Glutamatergic neuron (in vitro differentiated cells): ENCODE measurements around the gene ATP8A2. TPM values are rescaled to one million over a fixed set of nuclear protein-coding genes. Genes with fewer than 3 reads are reported as not detected.

Source experiments
- DNase-seq: peaks from one replicate; pipeline ENCODE4 v3.0.0; 2022
- H3K27ac Mint-ChIP-seq: one replicate; pipeline ENCODE4 v1.8.0; 2020; ENCODE audit warnings: mild to moderate bottlenecking, mixed read lengths, inconsistent platforms; ENCODE audit not compliant: unreplicated experiment
- H3K27me3 Mint-ChIP-seq: one replicate; pipeline ENCODE4 v1.8.0; 2020; ENCODE audit warnings: mild to moderate bottlenecking, moderate library complexity, mixed read lengths, inconsistent platforms; ENCODE audit not compliant: unreplicated experiment
- H3K36me3 Mint-ChIP-seq: one replicate; pipeline ENCODE4 v1.8.0; 2020; ENCODE audit warnings: mild to moderate bottlenecking, mixed read lengths, inconsistent platforms; ENCODE audit not compliant: unreplicated experiment
- H3K4me1 Mint-ChIP-seq: one replicate; pipeline ENCODE4 v1.8.0; 2020; ENCODE audit warnings: mild to moderate bottlenecking, low read depth, mixed read lengths, inconsistent platforms; ENCODE audit not compliant: unreplicated experiment
- H3K4me3 Mint-ChIP-seq: one replicate; pipeline ENCODE4 v1.8.0; 2020; ENCODE audit warnings: mild to moderate bottlenecking, mixed read lengths, inconsistent platforms; ENCODE audit not compliant: unreplicated experiment
- H3K9me3 Mint-ChIP-seq: one replicate; pipeline ENCODE4 v1.8.0; 2020; ENCODE audit warnings: mild to moderate bottlenecking, moderate library complexity, mixed read lengths, inconsistent platforms; ENCODE audit not compliant: unreplicated experiment
- total RNA-seq: library from RNA; stranded (reverse); fragmentation: NEBNext Ultra II Directional; extraction: Animal tissue kit (Norgen Biotek cat#: 25700); gene quantifications from one replicate; pipeline ENCODE4 v1.2.1, GENCODE V29; 2021; ENCODE audit not compliant: unreplicated experiment
- TF ChIP-seq, protein P1 (sequence below): fragments of 200-600 bp; sonication (generic); IDR thresholded peaks from one replicate; pipeline ENCODE4 v1.5.0; 2021; ENCODE audit not compliant: partially characterized antibody, unreplicated experiment

Gene ATP8A2
- total RNA-seq, 1 donor from 2014 or later: 70.1 TPM

DNA sequence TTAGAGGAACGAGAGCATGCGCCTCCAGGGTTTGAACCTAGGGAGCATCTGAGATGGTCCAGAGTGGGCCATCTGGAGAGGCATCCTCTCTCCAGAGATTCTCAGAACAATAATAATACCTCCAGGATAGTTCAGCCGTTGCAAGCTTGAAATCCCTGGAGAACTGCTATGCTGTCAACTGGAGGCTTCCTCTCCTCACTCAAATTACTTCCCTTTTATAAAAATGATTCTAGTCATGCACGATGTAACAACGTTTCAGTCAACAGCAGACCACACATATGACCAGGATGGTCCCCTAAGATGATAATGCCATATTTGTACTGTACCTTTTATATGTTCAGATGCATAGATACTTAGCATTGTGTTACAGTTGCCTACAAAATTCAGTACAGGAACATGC, 571.3 kb downstream of the ATP8A2 start:
- peak; percentile 38 for DNase-seq
- H3K27me3 Mint-ChIP-seq: peaks cover 15% of the 10 kb centered on the region

DNA sequence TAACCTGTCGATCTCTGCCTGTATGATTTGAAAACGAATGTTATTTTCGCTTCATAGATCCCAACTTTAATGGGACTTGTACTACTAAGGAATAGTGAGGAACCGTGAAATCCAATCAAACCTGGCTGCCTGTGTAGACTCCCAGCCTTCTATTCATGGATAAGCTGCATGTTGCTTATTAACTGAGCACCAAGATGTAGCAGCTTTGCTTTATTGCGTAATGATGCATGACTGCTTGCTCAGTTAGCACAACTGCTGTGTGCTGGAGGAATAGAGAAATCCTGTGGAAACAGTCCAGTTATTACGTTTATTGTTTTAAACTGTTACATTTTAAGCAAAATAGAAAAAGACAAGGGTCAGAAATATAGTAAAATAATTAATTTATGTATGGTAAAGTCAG, 571.9 kb downstream of the ATP8A2 start:
- Mint-ChIP-seq H3K4me1 (peaks cover 35% of the 10 kb centered on the region), H3K27ac (peak overlapping the region; percentile 34), H3K4me3 (no peak overlapping the region), H3K36me3 (peaks cover 31% of the 10 kb centered on the region), H3K9me3 (peaks cover 9% of the 10 kb centered on the region), H3K27me3 (peaks cover 15% of the 10 kb centered on the region)
- DNase-seq: no peak
- TF ChIP-seq, protein P1, sequence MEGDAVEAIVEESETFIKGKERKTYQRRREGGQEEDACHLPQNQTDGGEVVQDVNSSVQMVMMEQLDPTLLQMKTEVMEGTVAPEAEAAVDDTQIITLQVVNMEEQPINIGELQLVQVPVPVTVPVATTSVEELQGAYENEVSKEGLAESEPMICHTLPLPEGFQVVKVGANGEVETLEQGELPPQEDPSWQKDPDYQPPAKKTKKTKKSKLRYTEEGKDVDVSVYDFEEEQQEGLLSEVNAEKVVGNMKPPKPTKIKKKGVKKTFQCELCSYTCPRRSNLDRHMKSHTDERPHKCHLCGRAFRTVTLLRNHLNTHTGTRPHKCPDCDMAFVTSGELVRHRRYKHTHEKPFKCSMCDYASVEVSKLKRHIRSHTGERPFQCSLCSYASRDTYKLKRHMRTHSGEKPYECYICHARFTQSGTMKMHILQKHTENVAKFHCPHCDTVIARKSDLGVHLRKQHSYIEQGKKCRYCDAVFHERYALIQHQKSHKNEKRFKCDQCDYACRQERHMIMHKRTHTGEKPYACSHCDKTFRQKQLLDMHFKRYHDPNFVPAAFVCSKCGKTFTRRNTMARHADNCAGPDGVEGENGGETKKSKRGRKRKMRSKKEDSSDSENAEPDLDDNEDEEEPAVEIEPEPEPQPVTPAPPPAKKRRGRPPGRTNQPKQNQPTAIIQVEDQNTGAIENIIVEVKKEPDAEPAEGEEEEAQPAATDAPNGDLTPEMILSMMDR: no peak

More for the DNA sequence above, 571.3 kb downstream of the ATP8A2 start:
- peak overlapping the region; percentile 78 for H3K27ac Mint-ChIP-seq
- H3K4me3 Mint-ChIP-seq: no peak overlapping the region
- peaks cover 9% of the 10 kb centered on the region for H3K9me3 Mint-ChIP-seq
- peaks cover 31% of the 10 kb centered on the region for H3K36me3 Mint-ChIP-seq
- peaks cover 38% of the 10 kb centered on the region for H3K4me1 Mint-ChIP-seq
- TF ChIP-seq, protein P1: no peak

DNA sequence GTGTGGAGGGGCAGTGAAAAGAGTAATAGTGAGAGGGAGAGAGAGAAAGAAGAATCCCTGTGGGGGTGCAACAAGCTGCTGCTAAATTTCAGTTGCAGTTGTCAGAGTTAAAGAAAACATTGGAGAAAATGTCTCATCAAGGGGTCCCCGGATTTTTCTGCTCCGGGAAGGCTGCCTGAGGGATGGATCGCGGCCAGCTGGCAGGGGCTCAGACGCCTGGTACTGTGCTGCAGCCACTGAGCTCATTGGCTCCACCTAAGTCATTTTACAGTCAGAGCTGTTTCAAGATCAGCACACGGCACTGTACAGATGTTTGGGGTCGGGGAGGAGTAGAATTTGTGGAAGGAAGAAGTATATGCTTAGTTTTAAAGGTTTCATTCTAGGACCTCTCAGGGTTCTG, 573.8 kb downstream of the ATP8A2 start:
- Mint-ChIP-seq H3K27ac (no peak overlapping the region), H3K27me3 (peaks cover 9% of the 10 kb centered on the region), H3K4me3 (no peak overlapping the region), H3K4me1 (peaks cover 35% of the 10 kb centered on the region), H3K36me3 (peaks cover 21% of the 10 kb centered on the region), H3K9me3 (peaks cover 2% of the 10 kb centered on the region)
- TF ChIP-seq, protein P1: no peak
- DNase-seq: no peak

DNA sequence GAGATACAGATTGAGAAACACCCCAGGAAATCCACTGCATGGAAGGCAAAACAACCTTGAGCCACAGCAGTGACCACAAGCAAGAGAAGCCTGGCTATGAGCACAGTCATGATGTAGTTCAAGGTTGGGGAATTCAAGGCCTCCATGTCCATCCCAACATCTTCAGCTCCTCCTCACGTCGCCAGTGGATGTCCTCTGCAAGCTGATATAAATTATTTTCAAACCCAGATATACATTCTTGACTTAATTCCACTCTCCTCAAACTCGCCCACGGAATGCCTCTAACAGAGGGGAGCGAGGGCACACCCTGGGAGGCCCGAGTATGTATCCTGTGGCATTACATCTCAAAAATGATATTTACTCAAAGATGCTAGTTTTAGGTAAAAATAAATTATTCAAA, 574.5 kb downstream of the ATP8A2 start:
- DNase-seq: no peak
- Mint-ChIP-seq H3K27me3 (peaks cover 7% of the 10 kb centered on the region), H3K4me3 (no peak overlapping the region), H3K4me1 (peaks cover 32% of the 10 kb centered on the region), H3K9me3 (peaks cover 2% of the 10 kb centered on the region), H3K36me3 (peaks cover 16% of the 10 kb centered on the region), H3K27ac (no peak overlapping the region)
- TF ChIP-seq, protein P1: no peak

DNA sequence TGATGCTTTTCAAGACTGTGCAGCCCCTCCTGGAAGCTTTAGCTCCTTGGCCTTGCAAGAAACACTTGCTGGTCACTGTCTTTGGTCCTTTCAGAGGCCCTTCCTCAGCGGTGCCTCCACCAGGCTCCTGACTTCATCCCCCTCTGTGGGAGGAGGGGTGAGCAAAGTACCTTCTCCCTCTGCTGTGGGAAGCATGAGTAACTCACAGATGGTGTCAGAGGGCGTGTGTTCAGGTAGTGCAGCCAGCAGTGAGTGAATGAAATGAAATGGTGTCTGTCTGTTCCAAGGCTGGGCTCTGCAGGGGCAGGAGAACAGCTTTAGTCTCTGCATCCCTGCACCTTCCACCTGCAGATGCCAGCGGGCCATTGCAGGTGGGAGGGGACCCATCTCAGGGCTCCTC, 577.1 kb downstream of the ATP8A2 start:
- Mint-ChIP-seq H3K4me3 (no peak overlapping the region), H3K9me3 (no peaks in the 10 kb centered on the region), H3K27me3 (peaks cover 5% of the 10 kb centered on the region), H3K27ac (no peak overlapping the region), H3K4me1 (peaks cover 10% of the 10 kb centered on the region), H3K36me3 (peaks cover 10% of the 10 kb centered on the region)
- DNase-seq: no peak
- TF ChIP-seq, protein P1: no peak
